ENCODE measurements around the gene UIMC1. TPM values are rescaled to one million over a fixed set of nuclear protein-coding genes. Genes with fewer than 3 reads are reported as not detected.

The UIMC1 gene
- total RNA-seq, 1 donor from 2014 or later = 65.2 TPM

GRCh38 chr5:176922817-176923216 lies 83.8 kb downstream of the UIMC1 start:
- intact Hi-C loops (cut with micrococcal nuclease) = no loop called here

GRCh38 chr5:176921714-176922113 lies 84.9 kb downstream of the UIMC1 start:
- peaks cover 25% of the 10 kb centered on the region for H3K36me3 Mint-ChIP-seq (ENCODE audit: low read depth)
- H3K27ac Mint-ChIP-seq = peak overlapping the region; percentile 5
- no peaks in the 10 kb centered on the region for H3K27me3 Mint-ChIP-seq
- H3K4me1 Mint-ChIP-seq = peaks cover 2% of the 10 kb centered on the region
- H3K4me3 Mint-ChIP-seq = no peak overlapping the region
- no peaks in the 10 kb centered on the region for H3K9me3 Mint-ChIP-seq
- intact Hi-C loops (cut with micrococcal nuclease) = no loop called here
- DNase-seq = no peak

More at GRCh38 chr5:176922817-176923216, 83.8 kb downstream of the UIMC1 start:
- no peaks in the 10 kb centered on the region for H3K9me3 Mint-ChIP-seq
- DNase-seq = no peak
- no peaks in the 10 kb centered on the region for H3K4me1 Mint-ChIP-seq
- no peak overlapping the region for H3K27ac Mint-ChIP-seq
- H3K27me3 Mint-ChIP-seq = no peaks in the 10 kb centered on the region
- H3K36me3 Mint-ChIP-seq (ENCODE audit: low read depth) = peaks cover 25% of the 10 kb centered on the region
- no peak overlapping the region for H3K4me3 Mint-ChIP-seq

GRCh38 chr5:176918613-176919012 lies 88.0 kb downstream of the UIMC1 start:
- intact Hi-C loops (cut with micrococcal nuclease) = no loop called here
- H3K36me3 Mint-ChIP-seq (ENCODE audit: low read depth) = peaks cover 36% of the 10 kb centered on the region
- H3K4me1 Mint-ChIP-seq = peaks cover 10% of the 10 kb centered on the region
- no peak overlapping the region for H3K4me3 Mint-ChIP-seq
- no peaks in the 10 kb centered on the region for H3K9me3 Mint-ChIP-seq
- H3K27me3 Mint-ChIP-seq = no peaks in the 10 kb centered on the region
- no peak overlapping the region for H3K27ac Mint-ChIP-seq
- DNase-seq = no peak

- no peaks in the 10 kb centered on the region for H3K27me3 Mint-ChIP-seq
- no peak for DNase-seq
- no peaks in the 10 kb centered on the region for H3K9me3 Mint-ChIP-seq
- H3K4me1 Mint-ChIP-seq = peaks cover 12% of the 10 kb centered on the region
- intact Hi-C loops (cut with micrococcal nuclease) = no loop called here
- peaks cover 41% of the 10 kb centered on the region for H3K36me3 Mint-ChIP-seq (ENCODE audit: low read depth)
- H3K4me3 Mint-ChIP-seq = no peak overlapping the region
- no peak overlapping the region for H3K27ac Mint-ChIP-seq
These were observed 90.2 kb downstream of the UIMC1 start for GRCh38 chr5:176916337-176916736.

GRCh38 chr5:176915906-176916305 lies 90.7 kb downstream of the UIMC1 start:
- H3K36me3 Mint-ChIP-seq (ENCODE audit: low read depth) = peaks cover 39% of the 10 kb centered on the region
- intact Hi-C loops (cut with micrococcal nuclease) = no loop called here
- H3K9me3 Mint-ChIP-seq = no peaks in the 10 kb centered on the region
- H3K4me1 Mint-ChIP-seq = peaks cover 12% of the 10 kb centered on the region
- DNase-seq = no peak
- no peaks in the 10 kb centered on the region for H3K27me3 Mint-ChIP-seq
- H3K4me3 Mint-ChIP-seq = no peak overlapping the region
- no peak overlapping the region for H3K27ac Mint-ChIP-seq

GRCh38 chr5:176912115-176912514 lies 94.5 kb downstream of the UIMC1 start:
- Mint-ChIP-seq H3K36me3 (ENCODE audit: low read depth) (peaks cover 42% of the 10 kb centered on the region), H3K27me3 (no peaks in the 10 kb centered on the region), H3K4me3 (no peak overlapping the region), H3K27ac (no peak overlapping the region), H3K4me1 (peaks cover 21% of the 10 kb centered on the region), H3K9me3 (no peaks in the 10 kb centered on the region)
- intact Hi-C loops (cut with micrococcal nuclease) = no loop called here
- no peak for DNase-seq

- Mint-ChIP-seq H3K36me3 (ENCODE audit: low read depth) (peaks cover 56% of the 10 kb centered on the region), H3K4me3 (no peak overlapping the region), H3K4me1 (peaks cover 11% of the 10 kb centered on the region), H3K9me3 (no peaks in the 10 kb centered on the region), H3K27ac (no peak overlapping the region), H3K27me3 (no peaks in the 10 kb centered on the region)
- intact Hi-C loops (cut with micrococcal nuclease) = no loop called here
- DNase-seq = no peak
These were observed 97.8 kb downstream of the UIMC1 start for GRCh38 chr5:176908675-176909368.

GRCh38 chr5:176906796-176907195 lies 99.8 kb downstream of the UIMC1 start:
- Mint-ChIP-seq H3K9me3 (no peaks in the 10 kb centered on the region), H3K27me3 (no peaks in the 10 kb centered on the region), H3K4me1 (peaks cover 21% of the 10 kb centered on the region), H3K27ac (no peak overlapping the region), H3K36me3 (ENCODE audit: low read depth) (peaks cover 56% of the 10 kb centered on the region), H3K4me3 (no peak overlapping the region)
- intact Hi-C loops (cut with micrococcal nuclease) = no loop called here
- no peak for DNase-seq

- DNase-seq = no peak
- Mint-ChIP-seq H3K4me1 (peaks cover 24% of the 10 kb centered on the region), H3K27ac (no peak overlapping the region), H3K27me3 (no peaks in the 10 kb centered on the region), H3K4me3 (no peak overlapping the region), H3K9me3 (no peaks in the 10 kb centered on the region), H3K36me3 (ENCODE audit: low read depth) (peaks cover 55% of the 10 kb centered on the region)
- intact Hi-C loops (cut with micrococcal nuclease) = no loop called here
These were observed 100.5 kb downstream of the UIMC1 start for GRCh38 chr5:176906126-176906525.

GRCh38 chr5:176904276-176904675 lies 102.3 kb downstream of the UIMC1 start:
- Mint-ChIP-seq H3K27ac (no peak overlapping the region), H3K4me1 (peaks cover 23% of the 10 kb centered on the region), H3K4me3 (no peak overlapping the region), H3K9me3 (no peaks in the 10 kb centered on the region), H3K36me3 (ENCODE audit: low read depth) (peaks cover 56% of the 10 kb centered on the region), H3K27me3 (no peaks in the 10 kb centered on the region)
- DNase-seq = no peak
- intact Hi-C loops (cut with micrococcal nuclease) = no loop called here

- Mint-ChIP-seq H3K27me3 (no peaks in the 10 kb centered on the region), H3K4me1 (peaks cover 27% of the 10 kb centered on the region), H3K4me3 (no peak overlapping the region), H3K27ac (peak overlapping the region; percentile 42), H3K9me3 (no peaks in the 10 kb centered on the region), H3K36me3 (ENCODE audit: low read depth) (peaks cover 50% of the 10 kb centered on the region)
- intact Hi-C loops (cut with micrococcal nuclease) = no loop called here
- DNase-seq = no peak
These were observed 103.5 kb downstream of the UIMC1 start for GRCh38 chr5:176902911-176903664.

GRCh38 chr5:176902102-176902814 lies 104.3 kb downstream of the UIMC1 start:
- H3K27me3 Mint-ChIP-seq = no peaks in the 10 kb centered on the region
- no peak for DNase-seq
- H3K27ac Mint-ChIP-seq = peak overlapping the region; percentile 85
- intact Hi-C loops (cut with micrococcal nuclease) = no loop called here
- H3K4me1 Mint-ChIP-seq = peaks cover 29% of the 10 kb centered on the region
- H3K4me3 Mint-ChIP-seq = no peak overlapping the region
- peaks cover 44% of the 10 kb centered on the region for H3K36me3 Mint-ChIP-seq (ENCODE audit: low read depth)
- H3K9me3 Mint-ChIP-seq = no peaks in the 10 kb centered on the region

- Mint-ChIP-seq H3K9me3 (no peaks in the 10 kb centered on the region), H3K4me1 (peaks cover 29% of the 10 kb centered on the region), H3K27me3 (no peaks in the 10 kb centered on the region), H3K36me3 (ENCODE audit: low read depth) (peaks cover 37% of the 10 kb centered on the region), H3K27ac (peak overlapping the region; percentile 85), H3K4me3 (peak overlapping the region; percentile 28)
- intact Hi-C loops (cut with micrococcal nuclease) = no loop called here
- DNase-seq = no peak
These were observed 105.1 kb downstream of the UIMC1 start for GRCh38 chr5:176901260-176902101.

All from activated CD4-positive, alpha-beta T cell treated with anti-CD3 and anti-CD28 coated beads, Interleukin-2, amount 10 ng/mL, durations not matched to agents 24 days and 14 days (primary cell).